ENCODE data around the gene UPP2. TPM values are rescaled to one million over a fixed set of nuclear protein-coding genes. Genes with fewer than 3 reads are reported as not detected.

The UPP2 gene
- not detected for polyA plus RNA-seq (2012; ENCODE audit: insufficient read length, low read depth)

DNA sequence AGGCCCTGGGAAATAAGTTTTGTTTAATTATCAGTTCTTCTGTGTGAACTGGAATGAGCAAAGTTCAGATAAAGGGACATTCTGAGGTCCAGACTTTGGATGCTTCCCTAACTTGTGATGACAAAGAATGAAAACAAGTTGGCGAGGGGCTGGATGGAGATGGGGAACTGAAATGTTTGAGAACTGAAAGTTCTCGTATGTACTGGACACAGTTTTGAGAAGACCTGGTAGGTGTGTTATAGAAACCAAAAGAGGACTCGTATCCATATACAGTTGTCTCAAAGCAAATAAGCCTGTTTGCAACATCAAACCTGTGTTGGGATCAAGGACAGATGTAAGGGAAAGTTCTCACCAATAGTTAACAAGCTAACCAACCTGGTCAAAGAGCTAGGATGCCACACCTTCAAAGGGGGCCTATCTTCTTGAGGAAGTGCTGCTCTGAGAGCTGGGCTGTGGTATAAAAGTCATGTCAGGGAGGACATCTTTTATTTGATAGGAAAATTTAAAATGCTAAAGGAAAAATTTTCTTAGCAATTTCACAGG, at the start of gene UPP2:
UPP2 (plus strand) TSS at position 493 of the 543 bp plus-strand sequence. CDS start 188 bp downstream, outside the sequence.
- no peak for TF ChIP-seq SIN3A (IDR thresholded peaks at IDR 0.05; ENCODE audit: borderline replicate concordance, insufficient read depth, low read length)
- TF ChIP-seq POLR2AphosphoS5 (IDR thresholded peaks at IDR 0.05; ENCODE audit: low read depth, low read length) = no peak
- TF ChIP-seq, protein P1, sequence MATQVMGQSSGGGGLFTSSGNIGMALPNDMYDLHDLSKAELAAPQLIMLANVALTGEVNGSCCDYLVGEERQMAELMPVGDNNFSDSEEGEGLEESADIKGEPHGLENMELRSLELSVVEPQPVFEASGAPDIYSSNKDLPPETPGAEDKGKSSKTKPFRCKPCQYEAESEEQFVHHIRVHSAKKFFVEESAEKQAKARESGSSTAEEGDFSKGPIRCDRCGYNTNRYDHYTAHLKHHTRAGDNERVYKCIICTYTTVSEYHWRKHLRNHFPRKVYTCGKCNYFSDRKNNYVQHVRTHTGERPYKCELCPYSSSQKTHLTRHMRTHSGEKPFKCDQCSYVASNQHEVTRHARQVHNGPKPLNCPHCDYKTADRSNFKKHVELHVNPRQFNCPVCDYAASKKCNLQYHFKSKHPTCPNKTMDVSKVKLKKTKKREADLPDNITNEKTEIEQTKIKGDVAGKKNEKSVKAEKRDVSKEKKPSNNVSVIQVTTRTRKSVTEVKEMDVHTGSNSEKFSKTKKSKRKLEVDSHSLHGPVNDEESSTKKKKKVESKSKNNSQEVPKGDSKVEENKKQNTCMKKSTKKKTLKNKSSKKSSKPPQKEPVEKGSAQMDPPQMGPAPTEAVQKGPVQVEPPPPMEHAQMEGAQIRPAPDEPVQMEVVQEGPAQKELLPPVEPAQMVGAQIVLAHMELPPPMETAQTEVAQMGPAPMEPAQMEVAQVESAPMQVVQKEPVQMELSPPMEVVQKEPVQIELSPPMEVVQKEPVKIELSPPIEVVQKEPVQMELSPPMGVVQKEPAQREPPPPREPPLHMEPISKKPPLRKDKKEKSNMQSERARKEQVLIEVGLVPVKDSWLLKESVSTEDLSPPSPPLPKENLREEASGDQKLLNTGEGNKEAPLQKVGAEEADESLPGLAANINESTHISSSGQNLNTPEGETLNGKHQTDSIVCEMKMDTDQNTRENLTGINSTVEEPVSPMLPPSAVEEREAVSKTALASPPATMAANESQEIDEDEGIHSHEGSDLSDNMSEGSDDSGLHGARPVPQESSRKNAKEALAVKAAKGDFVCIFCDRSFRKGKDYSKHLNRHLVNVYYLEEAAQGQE (IDR thresholded peaks at IDR 0.05; ENCODE audit: insufficient read depth in 1 of 2, low read depth in 2 of 2, low read length in 2 of 2) = no peak
- no peak for TF ChIP-seq TAF1 (IDR thresholded peaks at IDR 0.05; ENCODE audit: borderline replicate concordance, insufficient read depth, low read length)
- TF ChIP-seq FOXP2 (optimal IDR thresholded peaks at IDR 0.05; ENCODE audit: borderline replicate concordance, extremely low read depth, extremely low read length, insufficient read depth) = no peak

DNA sequence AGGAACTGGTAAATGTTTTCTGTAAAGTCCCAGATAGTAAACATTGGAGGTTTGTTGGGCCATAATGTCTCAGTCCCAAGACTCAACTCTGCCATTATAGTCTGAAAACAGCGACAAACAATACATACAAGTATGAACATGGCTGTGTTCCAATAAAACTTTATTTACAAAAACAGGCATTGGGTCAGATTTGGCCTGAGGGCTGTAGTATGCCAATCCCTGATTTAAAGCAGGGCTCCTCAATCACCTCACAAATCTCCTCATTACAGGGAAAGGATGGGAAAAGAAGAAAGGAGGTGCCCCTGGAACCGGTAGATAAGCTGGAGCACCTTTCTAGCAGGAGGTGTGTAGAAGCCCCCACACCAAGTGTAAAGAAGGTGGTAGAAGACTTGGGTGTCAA, 48.9 kb upstream of the UPP2 start:
- TF ChIP-seq POLR2AphosphoS5 (IDR thresholded peaks at IDR 0.05; ENCODE audit: low read depth, low read length) (no peak), FOXP2 (optimal IDR thresholded peaks at IDR 0.05; ENCODE audit: borderline replicate concordance, extremely low read depth, extremely low read length, insufficient read depth) (no peak), SIN3A (IDR thresholded peaks at IDR 0.05; ENCODE audit: borderline replicate concordance, insufficient read depth, low read length) (no peak), TAF1 (IDR thresholded peaks at IDR 0.05; ENCODE audit: borderline replicate concordance, insufficient read depth, low read length) (no peak)
- TF ChIP-seq, protein P1 (IDR thresholded peaks at IDR 0.05; ENCODE audit: insufficient read depth in 1 of 2, low read depth in 2 of 2, low read length in 2 of 2) = no peak

GRCh38 chr2:158056875-158057274, 44.8 kb upstream of the UPP2 start:
- TF ChIP-seq FOXP2 (optimal IDR thresholded peaks at IDR 0.05; ENCODE audit: borderline replicate concordance, extremely low read depth, extremely low read length, insufficient read depth) (no peak), TAF1 (IDR thresholded peaks at IDR 0.05; ENCODE audit: borderline replicate concordance, insufficient read depth, low read length) (no peak), SIN3A (IDR thresholded peaks at IDR 0.05; ENCODE audit: borderline replicate concordance, insufficient read depth, low read length) (no peak), POLR2AphosphoS5 (IDR thresholded peaks at IDR 0.05; ENCODE audit: low read depth, low read length) (no peak)
- TF ChIP-seq, protein P1 (IDR thresholded peaks at IDR 0.05; ENCODE audit: insufficient read depth in 1 of 2, low read depth in 2 of 2, low read length in 2 of 2) = no peak

DNA sequence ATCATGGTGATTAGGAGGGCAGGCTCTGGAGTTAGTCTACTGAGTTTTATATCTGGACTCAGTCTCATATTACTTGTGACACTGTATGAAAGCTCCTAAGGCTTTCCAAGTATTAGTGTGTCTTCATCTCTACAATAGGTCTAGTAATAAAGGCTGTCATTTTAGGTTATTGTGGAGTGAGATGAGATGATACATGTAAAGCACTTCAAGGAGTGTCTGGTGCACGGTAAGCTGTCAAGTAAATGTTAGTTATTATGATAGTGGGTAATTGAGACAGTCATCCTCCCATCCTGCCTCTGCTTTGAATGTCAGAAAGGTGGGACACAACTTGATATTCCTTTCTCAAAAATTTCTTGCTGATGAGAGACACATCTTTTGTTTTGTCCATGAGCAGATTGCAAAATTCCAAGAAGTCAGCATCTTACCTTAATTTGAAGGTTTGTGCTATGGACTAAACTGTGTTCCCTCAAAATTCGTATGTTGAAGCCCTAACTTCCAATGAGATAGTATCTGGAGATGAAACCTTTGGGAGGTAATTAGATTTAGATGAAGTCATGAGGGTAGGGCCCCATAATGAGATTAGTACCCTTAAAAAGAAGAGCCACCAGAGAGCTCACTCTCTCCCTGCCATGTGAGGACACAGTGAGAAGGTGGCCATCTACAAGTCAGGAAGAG, 41.4 kb upstream of the UPP2 start:
- TF ChIP-seq FOXP2 (optimal IDR thresholded peaks at IDR 0.05; ENCODE audit: borderline replicate concordance, extremely low read depth, extremely low read length, insufficient read depth) (no peak), SIN3A (IDR thresholded peaks at IDR 0.05; ENCODE audit: borderline replicate concordance, insufficient read depth, low read length) (no peak), TAF1 (IDR thresholded peaks at IDR 0.05; ENCODE audit: borderline replicate concordance, insufficient read depth, low read length) (no peak), POLR2AphosphoS5 (IDR thresholded peaks at IDR 0.05; ENCODE audit: low read depth, low read length) (no peak)
- TF ChIP-seq, protein P1 (IDR thresholded peaks at IDR 0.05; ENCODE audit: insufficient read depth in 1 of 2, low read depth in 2 of 2, low read length in 2 of 2) = no peak

Data from PFSK-1 (cell line).